T-cell (primary cell): Measurements from ENCODE around the gene HEMK1. TPM values are rescaled to one million over a fixed set of nuclear protein-coding genes. Genes with fewer than 3 reads are reported as not detected.

Source experiments
- ATAC-seq, 4 experiments: fragments of 200-7000 bp in 3 of 4; fragments of 150-1000 bp in 1 of 4; cut with Tn5 transposase; replicated peaks in 1 of 4; 1 replicate in 3 of 4; 2 replicates in 1 of 4; pipeline ENCODE4 v1.10.0; 2021; ENCODE audit warnings: moderate library complexity in 3 of 4, mild to moderate bottlenecking in 2 of 4, moderate number of reproducible peaks in 1 of 4
- CTCF ChIA-PET, 2 donors: fragments of 300-600 bp; sonication (Branson Sonifier 250); formaldehyde crosslinking; loops; one replicate each; lab custom pipeline; 2022; ENCODE audit warnings: antibody characterized with exemption in 2 of 2; lab: Charles Lee
- POLR2A ChIA-PET, 2 donors: fragments of 300-600 bp; sonication (Branson Sonifier 250); formaldehyde crosslinking; loops; one replicate each; lab custom pipeline; 2022; ENCODE audit warnings: antibody characterized with exemption in 2 of 2; lab: Charles Lee
- DNase-seq, 35 experiments: peaks; one replicate each; pipeline versions ENCODE4 v3.0.0 to v3.0.0-alpha.2; 2013 to 2023
- H3K27ac ChIP-seq: one replicate; pipeline ENCODE4 v1.5.1; 2013; ENCODE audit warnings: low read length
- H3K27me3 ChIP-seq, 2 experiments: replicated peaks in 1 of 2; 1 replicate in 1 of 2; 2 replicates in 1 of 2; pipeline versions ENCODE4 v1.6.1 to v1.7.0; 2013; ENCODE audit warnings: low read length in 1 of 2, mixed read lengths in 1 of 2; ENCODE audit not compliant: control insufficient read depth in 2 of 2, insufficient read depth in 2 of 2; ENCODE audit errors: extremely low read depth in 1 of 2
- H3K36me3 ChIP-seq, 2 donors: 1 replicate in 1 of 2; 2 replicates in 1 of 2; pipeline versions ENCODE4 v1.6.1 to v1.7.0; 2013; ENCODE audit warnings: low read length in 1 of 2; ENCODE audit not compliant: control insufficient read depth in 2 of 2, insufficient read depth in 1 of 2; ENCODE audit errors: extremely low read depth in 1 of 2
- H3K4me1 ChIP-seq, 2 experiments: 1 replicate in 1 of 2; 2 replicates in 1 of 2; pipeline versions ENCODE4 v1.6.1 to v1.7.0; 2013; ENCODE audit warnings: low read length in 2 of 2, mixed read lengths in 1 of 2; ENCODE audit not compliant: insufficient read depth in 2 of 2, control insufficient read depth in 1 of 2; ENCODE audit errors: extremely low read depth in 1 of 2
- H3K4me3 ChIP-seq, 2 donors: 1 replicate in 1 of 2; 2 replicates in 1 of 2; pipeline versions ENCODE4 v1.5.1 to v1.7.0; 2013; ENCODE audit warnings: mild to moderate bottlenecking in 2 of 2, low read length in 1 of 2, moderate library complexity in 1 of 2; ENCODE audit not compliant: control insufficient read depth in 1 of 2; ENCODE audit errors: extremely low read depth in 1 of 2
- H3K9me3 ChIP-seq: 2 replicates; pipeline ENCODE4 v1.7.0; 2013
- H3K27ac Mint-ChIP-seq, 2 donors: one replicate each; pipeline ENCODE4 v1.8.0; 2020 to 2021; ENCODE audit warnings: mild to moderate bottlenecking in 2 of 2, mixed read lengths in 2 of 2
- H3K27me3 Mint-ChIP-seq, 2 donors: one replicate each; pipeline ENCODE4 v1.8.0; 2021 to 2022; ENCODE audit warnings: mixed read lengths in 2 of 2
- H3K36me3 Mint-ChIP-seq: one replicate; pipeline ENCODE4 v1.8.0; 2021; ENCODE audit warnings: mixed read lengths
- H3K4me1 Mint-ChIP-seq, 3 donors: one replicate each; pipeline ENCODE4 v1.8.0; 2020 to 2022; ENCODE audit warnings: mixed read lengths in 3 of 3, mild to moderate bottlenecking in 1 of 3
- H3K4me3 Mint-ChIP-seq, 3 donors: one replicate each; pipeline ENCODE4 v1.8.0; 2020 to 2022; ENCODE audit warnings: mild to moderate bottlenecking in 3 of 3, mixed read lengths in 3 of 3, moderate library complexity in 3 of 3
- H3K9me3 Mint-ChIP-seq, 3 donors: one replicate each; pipeline ENCODE4 v1.8.0; 2020 to 2022; ENCODE audit warnings: mixed read lengths in 3 of 3
- WGBS: methylation state at CpG from one replicate; pipeline ENCODE4 v1.1.5; 2013; ENCODE audit warnings: missing lambda C conversion rate; ENCODE audit not compliant: insufficient coverage; 5-methylcytosine and 5-hydroxymethylcytosine counted together
- total RNA-seq, 35 experiments: library from RNA in 6 of 35; stranded (reverse) in 6 of 35; fragments of 120-200 nt in 1 of 35; gene quantifications; one replicate each; pipeline versions ENCODE4 v1.2.1 to v1.2.4 and lab custom pipeline; 2013 to 2026

Gene HEMK1
- total RNA-seq, 5 donors from 2014 or later (not counting 1 experiment from before 2014, with no cell fraction given), result 35.5 to 66.6 (median 42.0) TPM

DNA sequence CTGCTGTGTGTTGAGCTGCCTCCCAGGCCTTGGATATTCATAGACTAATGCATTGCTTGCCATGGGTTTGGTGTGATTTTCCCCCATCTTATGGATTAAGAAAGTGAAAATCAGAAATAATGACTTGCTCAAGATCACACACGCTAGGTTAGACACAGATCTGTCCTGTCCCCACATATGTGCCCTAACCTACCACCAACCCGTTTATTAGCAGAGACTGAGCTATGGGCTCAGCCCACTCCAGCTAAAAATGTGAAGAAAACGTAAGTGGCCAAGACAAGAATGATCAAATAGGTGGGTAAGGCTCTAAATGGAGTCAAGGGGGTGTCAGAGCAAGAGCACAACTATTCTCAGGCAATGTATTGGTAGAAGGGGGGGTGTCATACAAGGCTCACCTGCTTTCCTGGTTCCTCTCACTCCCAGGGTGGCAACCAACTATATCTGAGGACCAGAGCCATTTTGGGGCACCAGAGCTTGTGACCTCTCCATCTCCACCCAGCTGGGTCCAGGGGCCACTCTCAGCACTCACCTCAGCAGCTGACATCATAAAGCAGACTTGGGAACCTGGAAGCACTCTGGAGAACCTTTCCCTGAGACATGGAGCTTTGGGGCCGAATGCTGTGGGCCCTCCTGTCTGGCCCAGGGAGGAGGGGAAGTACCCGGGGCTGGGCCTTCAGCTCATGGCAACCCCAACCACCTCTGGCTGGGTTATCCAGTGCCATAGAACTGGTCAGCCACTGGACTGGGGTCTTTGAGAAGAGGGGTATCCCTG, 1.4 kb downstream of the HEMK1 start:
- CTCF ChIA-PET, result interaction anchor here (0.5 to 6.3 kb wide), 11 partner anchors 16 to 1666 kb away, joined by 3 to 139 read pairs (median 6); partner anchors contain the start of genes CISH (in 2 of the 2) and MAPKAPK3 (in 1 of the 2)

GRCh38 chr3:50571486-50571885, 2.2 kb downstream of the HEMK1 start:
- WGBS, result no CpG with 5 or more reads among the region's 4 CpGs
- no peak for DNase-seq
- Mint-ChIP-seq H3K4me3 (peak overlapping the region in 2 of 3 donors; percentile 17 to 84), H3K27ac (peak overlapping the region; percentile 95 to 98), H3K4me1 (peaks cover 77 to 86% (median 81%) of the 10 kb centered on the region in 3 donors), H3K27me3 (no peaks in the 10 kb centered on the region), H3K36me3 (no peaks in the 10 kb centered on the region), H3K9me3 (no peaks in the 10 kb centered on the region)
- Histone ChIP-seq H3K27me3 (no peaks in the 10 kb centered on the region), H3K4me3 (no peak overlapping the region), H3K36me3 (peaks cover 2 to 7% of the 10 kb centered on the region in 2 donors), H3K27ac (no peak overlapping the region), H3K4me1 (peaks cover 42 to 93% of the 10 kb centered on the region in 2 experiments), H3K9me3 (no peaks in the 10 kb centered on the region)
- ATAC-seq, result no peak
- ChIA-PET POLR2A (no interaction called here), CTCF (interaction anchor here (0.5 to 6.3 kb wide), 8 partner anchors 16 to 1667 kb away, joined by 3 to 139 read pairs (median 14); partner anchors contain the start of genes CISH (in 2 of the 2) and MAPKAPK3 (in 1 of the 2))

More for the DNA sequence above, 1.4 kb downstream of the HEMK1 start:
- peak overlapping the region; percentile 88 for H3K27ac ChIP-seq
- peak overlapping the region; percentile 84 to 93 (median 90) for H3K4me3 Mint-ChIP-seq
- H3K4me1 Mint-ChIP-seq, result peaks cover 76 to 85% (median 78%) of the 10 kb centered on the region in 3 donors
- H3K36me3 Mint-ChIP-seq, result no peaks in the 10 kb centered on the region
- peak overlapping the region; percentile 95 to 98 for H3K27ac Mint-ChIP-seq
- no peaks in the 10 kb centered on the region for H3K9me3 ChIP-seq
- peaks cover 42 to 89% of the 10 kb centered on the region in 2 experiments for H3K4me1 ChIP-seq
- ATAC-seq (no peak), DNase-seq (no peak)
- no peaks in the 10 kb centered on the region for H3K9me3 Mint-ChIP-seq
- 100% methylated on average over 1 of the region's 5 CpGs for WGBS
- H3K27me3 ChIP-seq, result no peaks in the 10 kb centered on the region
- peaks cover 0 to 7% of the 10 kb centered on the region in 2 donors for H3K36me3 ChIP-seq
- POLR2A ChIA-PET, result interaction anchor here in 1 of 2 donors (1.2 kb wide), 1 partner anchor 41 kb away, joined by 3 read pairs; the partner anchor contains the start of gene CISH
- no peak overlapping the region for H3K4me3 ChIP-seq
- no peaks in the 10 kb centered on the region for H3K27me3 Mint-ChIP-seq

DNA sequence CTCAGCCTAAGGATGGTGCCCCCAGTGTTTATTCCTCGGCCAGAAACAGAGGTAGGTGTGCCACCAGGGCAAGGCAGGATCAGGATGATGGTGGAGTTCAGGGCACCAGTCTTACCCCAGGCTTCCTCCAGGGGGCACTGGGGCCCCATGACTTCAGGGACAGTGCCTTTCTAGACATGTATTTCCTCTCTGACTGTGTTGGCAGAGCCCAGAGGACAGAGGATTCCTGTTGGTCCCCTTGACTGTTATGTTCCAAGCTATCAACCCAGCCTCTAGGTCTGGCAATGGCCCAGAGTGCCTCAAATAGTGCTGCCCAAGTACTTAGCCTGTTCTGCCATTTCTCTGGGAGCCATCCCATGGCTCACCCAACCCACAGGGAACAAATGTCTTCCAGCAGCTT, 2.8 kb downstream of the HEMK1 start:
- H3K36me3 Mint-ChIP-seq, result no peaks in the 10 kb centered on the region
- ATAC-seq (peak; percentile 18 to 27 (median 24)), DNase-seq (peak; percentile 55 to 89 (median 75))
- Histone ChIP-seq H3K36me3 (peaks cover 6 to 11% of the 10 kb centered on the region in 2 donors), H3K4me1 (peaks cover 39 to 93% of the 10 kb centered on the region in 2 experiments), H3K27me3 (no peaks in the 10 kb centered on the region), H3K9me3 (no peaks in the 10 kb centered on the region), H3K27ac (peak overlapping the region; percentile 60), H3K4me3 (no peak overlapping the region)
- 0% methylated on average over 1 of the region's 1 CpG for WGBS
- H3K27me3 Mint-ChIP-seq, result no peaks in the 10 kb centered on the region
- H3K27ac Mint-ChIP-seq, result peak overlapping the region; percentile 95 to 98
- no peaks in the 10 kb centered on the region for H3K9me3 Mint-ChIP-seq
- H3K4me1 Mint-ChIP-seq, result peaks cover 76 to 86% (median 77%) of the 10 kb centered on the region in 3 donors
- ChIA-PET CTCF (interaction anchor here (0.9 to 6.3 kb wide), 8 partner anchors 14 to 739 kb away, joined by 3 to 139 read pairs (median 11); partner anchors contain the start of genes CISH (in 2 of the 2) and MAPKAPK3 (in 1 of the 2)), POLR2A (interaction anchor here in 1 of 2 donors (1.5 kb wide), 1 partner anchor 41 kb away, joined by 5 read pairs; no protein-coding TSS in a partner anchor)
- H3K4me3 Mint-ChIP-seq, result peak overlapping the region; percentile 7 to 84 (median 63)

DNA sequence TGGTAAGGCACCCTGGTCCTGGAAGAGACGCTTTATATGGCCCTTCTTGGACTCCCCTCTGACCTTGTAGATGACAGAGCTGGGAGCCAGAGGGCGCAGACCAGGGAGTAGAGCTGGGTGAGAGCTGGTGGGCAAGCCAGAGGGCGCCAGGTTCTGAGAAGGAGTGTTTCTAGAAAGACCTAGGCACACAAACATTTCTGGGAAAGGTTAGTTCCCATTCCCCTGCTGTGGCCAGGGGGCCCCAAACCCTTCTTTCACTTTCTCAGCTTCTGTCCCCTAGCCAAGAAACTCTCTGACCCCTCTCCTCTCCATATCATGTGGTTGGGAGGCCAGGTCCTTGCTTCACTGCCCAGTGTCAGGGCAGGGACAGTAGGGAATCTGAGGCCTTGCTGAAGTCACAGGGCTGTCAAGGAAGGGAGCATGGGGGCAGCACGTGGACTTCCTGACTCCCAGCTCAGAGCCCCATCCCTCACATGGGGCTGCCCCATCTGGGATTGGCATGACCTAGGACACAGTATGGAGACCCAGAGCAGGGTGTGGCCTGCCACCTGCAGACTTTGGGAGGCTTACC, 3.6 kb downstream of the HEMK1 start:
- H3K27ac Mint-ChIP-seq, result peak overlapping the region; percentile 95 to 98
- peaks cover 8 to 18% of the 10 kb centered on the region in 2 donors for H3K36me3 ChIP-seq
- no peaks in the 10 kb centered on the region for H3K27me3 Mint-ChIP-seq
- H3K4me1 Mint-ChIP-seq, result peaks cover 73 to 90% (median 80%) of the 10 kb centered on the region in 3 donors
- H3K4me3 Mint-ChIP-seq, result peak overlapping the region; percentile 13 to 84 (median 60)
- ChIA-PET POLR2A (interaction anchor here in 1 of 2 donors (1.5 kb wide), 1 partner anchor 41 kb away, joined by 5 read pairs; no protein-coding TSS in a partner anchor), CTCF (interaction anchor here (0.6 to 6.3 kb wide), 10 partner anchors 13 to 738 kb away, joined by 3 to 139 read pairs (median 5); partner anchors contain the start of genes CISH (in 2 of the 2) and MAPKAPK3 (in 1 of the 2))
- peaks cover 37 to 95% of the 10 kb centered on the region in 2 experiments for H3K4me1 ChIP-seq
- H3K27me3 ChIP-seq, result no peaks in the 10 kb centered on the region
- ATAC-seq (peak in 2 of 4 experiments; percentile 3 to 7), DNase-seq (peak in 1 of 35 experiments; percentile 36)
- WGBS, result 30% methylated on average over 1 of the region's 4 CpGs
- H3K9me3 ChIP-seq, result no peaks in the 10 kb centered on the region
- peaks cover 3% of the 10 kb centered on the region for H3K36me3 Mint-ChIP-seq
- peak overlapping the region; percentile 60 for H3K27ac ChIP-seq
- no peaks in the 10 kb centered on the region for H3K9me3 Mint-ChIP-seq
- peak overlapping the region in 1 of 2 donors; percentile 17 for H3K4me3 ChIP-seq

DNA sequence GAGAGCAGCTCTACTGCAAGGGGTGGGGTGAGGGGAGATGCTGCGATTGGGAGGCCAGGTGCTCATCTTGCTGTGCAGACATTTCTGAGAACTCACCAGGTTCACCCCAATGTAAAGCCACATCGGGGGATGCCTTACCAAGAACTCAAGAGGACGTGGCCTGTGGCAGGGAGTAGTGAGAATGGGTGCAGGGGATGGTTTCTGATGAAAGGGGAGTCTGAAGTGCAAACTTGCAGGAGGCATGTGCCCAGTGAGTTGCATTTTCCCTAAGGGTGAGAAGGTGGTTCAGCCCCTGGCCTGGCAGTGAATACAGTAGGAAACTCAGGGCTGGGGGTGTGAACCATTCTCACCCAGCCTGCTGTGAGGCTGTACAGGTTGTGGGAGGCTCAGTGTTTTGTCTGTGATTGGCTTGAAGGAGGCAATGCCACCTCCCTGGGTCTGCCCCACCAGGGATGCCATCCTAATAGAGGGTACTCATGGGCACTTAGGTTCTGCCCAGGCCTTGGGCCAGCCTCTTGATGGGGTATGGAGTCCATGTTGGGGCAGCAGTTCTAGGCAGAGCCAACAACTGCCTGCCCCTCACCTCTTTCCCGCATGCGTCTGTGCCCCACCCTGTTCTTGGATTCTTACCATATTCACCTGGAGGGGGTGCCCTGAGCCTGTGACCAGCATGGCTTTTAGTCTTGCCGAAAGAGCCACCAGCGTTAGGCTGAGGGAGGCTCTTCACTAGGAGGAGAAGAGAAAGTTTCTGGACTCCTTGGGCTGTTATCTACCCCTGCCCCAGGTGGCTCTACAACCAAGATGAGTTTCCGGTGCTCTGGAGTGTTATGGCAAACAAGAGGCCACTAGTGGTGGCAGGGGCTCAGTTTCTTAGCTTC, 4.5 kb downstream of the HEMK1 start:
- peak; percentile 23 to 46 (median 38) for ATAC-seq
- WGBS, result 0% methylated on average over 2 of the region's 8 CpGs
- peaks cover 8% of the 10 kb centered on the region for H3K36me3 Mint-ChIP-seq

More for the DNA sequence above, 4.5 kb downstream of the HEMK1 start:
- Mint-ChIP-seq H3K27me3 (no peaks in the 10 kb centered on the region), H3K27ac (peak overlapping the region; percentile 95 to 98), H3K4me1 (peaks cover 67 to 86% (median 80%) of the 10 kb centered on the region in 3 donors), H3K4me3 (peak overlapping the region in 2 of 3 donors; percentile 60 to 84), H3K9me3 (no peaks in the 10 kb centered on the region)
- Histone ChIP-seq H3K9me3 (no peaks in the 10 kb centered on the region), H3K27me3 (no peaks in the 10 kb centered on the region), H3K4me3 (no peak overlapping the region), H3K36me3 (peaks cover 12 to 25% of the 10 kb centered on the region in 2 donors), H3K27ac (peak overlapping the region; percentile 60), H3K4me1 (peaks cover 34 to 95% of the 10 kb centered on the region in 2 experiments)
- POLR2A ChIA-PET, result no interaction called here
- CTCF ChIA-PET, result interaction anchor here (0.9 to 5.2 kb wide), 8 partner anchors 15 to 737 kb away, joined by 5 to 139 read pairs (median 8); partner anchors contain the start of genes CISH (in 1 of the 2) and MAPKAPK3 (in 1 of the 2)
- DNase-seq, result peak in 16 of 35 experiments; percentile 15 to 63 (median 32)
